A549 (cell line): ENCODE results near the gene TMEM87B. TPM values are rescaled to one million over a fixed set of nuclear protein-coding genes. Genes with fewer than 3 reads are reported as not detected.

Experiments used
- ATAC-seq, 2 experiments: fragments of 200-7000 bp in 1 of 2; fragments of >200 bp in 1 of 2; cut with Nextera tagmentation in 1 of 2; cut with Tn5 transposase in 1 of 2; 3 replicates each; pipeline versions ENCODE4 v1.8.0 to v1.9.1; 2018 to 2020; ENCODE audit warnings: mild to moderate bottlenecking in 1 of 2, moderate library complexity in 1 of 2
- CTCF ChIA-PET: fragments of 300-600 bp; sonication (Branson Sonifier 250); formaldehyde crosslinking; extraction: SDS; loops from one replicate; lab custom pipeline; 2021; ENCODE audit warnings: antibody characterized with exemption, inconsistent platforms; lab: Yijun Ruan, JAX
- POLR2A ChIA-PET: fragments of 350-600 bp; formaldehyde crosslinking; extraction: SDS; loops from one replicate; lab custom pipeline; 2021; ENCODE audit warnings: antibody characterized with exemption, inconsistent platforms; lab: Yijun Ruan, JAX
- DNase-seq, 2 experiments: peaks; one replicate each; pipeline versions ENCODE4 v3.0.0 to v3.0.0-alpha.2; 2011 to 2016; ENCODE audit warnings: low read depth in 1 of 2, low spot score in 1 of 2
- FAIRE-seq: peaks from 2 replicates; lab custom pipeline; 2011; peaks lifted over from hg19 to GRCh38; lab: Jason Lieb, UNC
- H3K27ac ChIP-seq, 2 experiments: fragments of >200 bp; sonication (Bioruptor Twin); formaldehyde crosslinking; 3 replicates each; pipeline ENCODE4 v1.5.1; 2016 to 2017
- H3K4me1 ChIP-seq: fragments of >200 bp; sonication (Bioruptor Twin); formaldehyde crosslinking; 3 replicates; pipeline ENCODE4 v1.6.1; 2016
- H3K4me2 ChIP-seq: fragments of >200 bp; sonication (Bioruptor Twin); formaldehyde crosslinking; 3 replicates; pipeline ENCODE4 v1.6.1; 2016
- H3K4me3 ChIP-seq: fragments of >200 bp; sonication (Bioruptor Twin); formaldehyde crosslinking; 3 replicates; pipeline ENCODE4 v1.5.1; 2016
- H3K9me3 ChIP-seq: fragments of >200 bp; sonication (Bioruptor Twin); formaldehyde crosslinking; 3 replicates; pipeline ENCODE4 v1.6.1; 2016
- BHLHE40 ChIP-seq: IDR thresholded peaks from 2 replicates; pipeline ENCODE4 v1.6.1; 2012; ENCODE audit warnings: low read depth, low read length, inconsistent platforms
- CBX2 ChIP-seq: fragments of 200-600 bp; sonication (generic); IDR thresholded peaks from 2 replicates; pipeline ENCODE4 v1.6.1; 2016; ENCODE audit warnings: low read depth, mild to moderate bottlenecking, borderline replicate concordance
- CTCF ChIP-seq: fragments of >200 bp; sonication (Bioruptor Twin); formaldehyde crosslinking; IDR thresholded peaks from 3 replicates; pipeline ENCODE4 v1.5.1; 2016
- FOSL2 ChIP-seq, 2 experiments: fragments of 450-650 bp in 1 of 2; fragments of >200 bp in 1 of 2; sonication (Bioruptor Twin) in 1 of 2; formaldehyde crosslinking; IDR thresholded peaks; 2 replicates each; pipeline versions ENCODE4 v1.5.0 to v1.6.1; 2016 to 2020; ENCODE audit warnings: mild to moderate bottlenecking in 1 of 2, moderate library complexity in 1 of 2
- JUN ChIP-seq, 2 experiments: fragments of >200 bp; sonication (Bioruptor Twin); formaldehyde crosslinking; IDR thresholded peaks; 2 replicates in 1 of 2; 3 replicates in 1 of 2; pipeline ENCODE4 v1.6.1; 2016 to 2017
- JUNB ChIP-seq: fragments of >200 bp; sonication (Bioruptor Twin); formaldehyde crosslinking; IDR thresholded peaks from 2 replicates; pipeline ENCODE4 v1.6.1; 2016
- MAX ChIP-seq: IDR thresholded peaks from 2 replicates; pipeline ENCODE4 v1.6.1; 2012
- MAZ ChIP-seq: fragments of 150-350 bp; IDR thresholded peaks from 2 replicates; pipeline ENCODE4 v1.6.1; 2014; ENCODE audit warnings: antibody characterized with exemption, low read depth, low read length, borderline replicate concordance
- NR3C1 ChIP-seq: fragments of >200 bp; sonication (Bioruptor Twin); formaldehyde crosslinking; IDR thresholded peaks from 3 replicates; pipeline ENCODE4 v1.6.1; 2017
- PBX3 ChIP-seq: IDR thresholded peaks from 2 replicates; pipeline ENCODE4 v1.6.1; 2012
- PHF8 ChIP-seq: fragments of 200-600 bp; sonication (generic); IDR thresholded peaks from 2 replicates; pipeline ENCODE4 v1.6.1; 2016; ENCODE audit warnings: low read depth, mild to moderate bottlenecking, antibody characterized with exemption, moderate library complexity, borderline replicate concordance
- POLR2A ChIP-seq: IDR thresholded peaks from 2 replicates; pipeline ENCODE4 v1.6.1; 2012; ENCODE audit warnings: mild to moderate bottlenecking, low read length
- RCOR1 ChIP-seq: fragments of 150-350 bp; IDR thresholded peaks from 2 replicates; pipeline ENCODE4 v1.6.1; 2014; ENCODE audit warnings: antibody characterized with exemption, low read length, low read depth
- USF2 ChIP-seq: fragments of 450-650 bp; IDR thresholded peaks from 2 replicates; pipeline ENCODE4 v1.6.1; 2014; ENCODE audit warnings: antibody characterized with exemption
- WGBS: methylation state at CpG from one replicate; pipeline ENCODE4 v1.1.6; 2017; ENCODE audit errors: missing lambda C conversion rate; 5-methylcytosine and 5-hydroxymethylcytosine counted together
- polyA plus RNA-seq, 4 experiments: library from polyadenylated mRNA; depleted of rRNA in 3 of 4; stranded (reverse); fragments of >200 nt; fragmentation: RNase III in 1 of 4; extraction: RNeasy Plus Mini Kit Qiagen cat#74134 plus additional on column Dnase treatment in 1 of 4; gene quantifications; 2 replicates in 3 of 4; 3 replicates in 1 of 4; pipeline ENCODE4 v1.2.3, GENCODE V29; 2011 to 2017
- TF ChIP-seq, protein P1 (sequence below): fragments of 150-350 bp; IDR thresholded peaks from 2 replicates; pipeline ENCODE4 v1.6.1; 2014; ENCODE audit warnings: low read depth, mild to moderate bottlenecking, low read length
- TF ChIP-seq, protein P2 (sequence below): fragments of >200 bp; sonication (Bioruptor Twin); formaldehyde crosslinking; IDR thresholded peaks from 3 replicates; pipeline ENCODE4 v1.6.1; 2016
- TF ChIP-seq, protein P3 (sequence below): IDR thresholded peaks from 2 replicates; pipeline ENCODE4 v1.6.1; 2012; ENCODE audit warnings: low read depth, borderline replicate concordance

TMEM87B gene
- polyA plus RNA-seq, 2 of the 4 experiments (the other 2 are of a cell fraction), result 12.3 to 27.0 TPM

GRCh38 chr2:112053917-112054846 is 887 bp upstream of the TMEM87B start:
- POLR2A ChIA-PET, result interaction anchor here (1.0 to 1.8 kb wide), 7 partner anchors 10 to 201 kb away, joined by 3 to 7 read pairs (median 4); partner anchors contain the start of genes MERTK and ZC3H8
- Histone ChIP-seq H3K27ac (peak overlapping the region; percentile 76 to 88; a peak in 5 of 6 replicates), H3K4me1 (peaks cover 16% of the 10 kb centered on the region), H3K4me2 (peak overlapping the region; percentile 87), H3K4me3 (peak overlapping the region; percentile 61), H3K9me3 (no peaks in the 10 kb centered on the region)
- WGBS, result 5% methylated on average over 23 of the region's 62 CpGs
- peak; percentile 31; the same call in 1 of the 2 replicates for TF ChIP-seq PHF8
- TF ChIP-seq MAX, result no peak
- TF ChIP-seq MAZ, result no peak
- no peak for TF ChIP-seq BHLHE40
- no peak for TF ChIP-seq USF2
- TF ChIP-seq CTCF, result no peak
- 0 out of 2 replicates have a peak, but pooled peaks have one; percentile 13 for TF ChIP-seq POLR2A
- TF ChIP-seq CBX2, result no peak
- TF ChIP-seq PBX3, result no peak
- TF ChIP-seq NR3C1, result no peak
- TF ChIP-seq, protein P1, sequence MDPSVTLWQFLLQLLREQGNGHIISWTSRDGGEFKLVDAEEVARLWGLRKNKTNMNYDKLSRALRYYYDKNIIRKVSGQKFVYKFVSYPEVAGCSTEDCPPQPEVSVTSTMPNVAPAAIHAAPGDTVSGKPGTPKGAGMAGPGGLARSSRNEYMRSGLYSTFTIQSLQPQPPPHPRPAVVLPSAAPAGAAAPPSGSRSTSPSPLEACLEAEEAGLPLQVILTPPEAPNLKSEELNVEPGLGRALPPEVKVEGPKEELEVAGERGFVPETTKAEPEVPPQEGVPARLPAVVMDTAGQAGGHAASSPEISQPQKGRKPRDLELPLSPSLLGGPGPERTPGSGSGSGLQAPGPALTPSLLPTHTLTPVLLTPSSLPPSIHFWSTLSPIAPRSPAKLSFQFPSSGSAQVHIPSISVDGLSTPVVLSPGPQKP, result no peak
- CTCF ChIA-PET, result interaction anchor here (0.6 to 13.6 kb wide), 3 partner anchors 50 to 201 kb away, joined by 3 to 336 read pairs (median 3); partner anchors contain the start of genes MERTK and ZC3H8
- ATAC-seq, result peak; percentile 76 to 77
- DNase-seq, result peak; percentile 74 to 96
- FAIRE-seq, result no peak

DNA sequence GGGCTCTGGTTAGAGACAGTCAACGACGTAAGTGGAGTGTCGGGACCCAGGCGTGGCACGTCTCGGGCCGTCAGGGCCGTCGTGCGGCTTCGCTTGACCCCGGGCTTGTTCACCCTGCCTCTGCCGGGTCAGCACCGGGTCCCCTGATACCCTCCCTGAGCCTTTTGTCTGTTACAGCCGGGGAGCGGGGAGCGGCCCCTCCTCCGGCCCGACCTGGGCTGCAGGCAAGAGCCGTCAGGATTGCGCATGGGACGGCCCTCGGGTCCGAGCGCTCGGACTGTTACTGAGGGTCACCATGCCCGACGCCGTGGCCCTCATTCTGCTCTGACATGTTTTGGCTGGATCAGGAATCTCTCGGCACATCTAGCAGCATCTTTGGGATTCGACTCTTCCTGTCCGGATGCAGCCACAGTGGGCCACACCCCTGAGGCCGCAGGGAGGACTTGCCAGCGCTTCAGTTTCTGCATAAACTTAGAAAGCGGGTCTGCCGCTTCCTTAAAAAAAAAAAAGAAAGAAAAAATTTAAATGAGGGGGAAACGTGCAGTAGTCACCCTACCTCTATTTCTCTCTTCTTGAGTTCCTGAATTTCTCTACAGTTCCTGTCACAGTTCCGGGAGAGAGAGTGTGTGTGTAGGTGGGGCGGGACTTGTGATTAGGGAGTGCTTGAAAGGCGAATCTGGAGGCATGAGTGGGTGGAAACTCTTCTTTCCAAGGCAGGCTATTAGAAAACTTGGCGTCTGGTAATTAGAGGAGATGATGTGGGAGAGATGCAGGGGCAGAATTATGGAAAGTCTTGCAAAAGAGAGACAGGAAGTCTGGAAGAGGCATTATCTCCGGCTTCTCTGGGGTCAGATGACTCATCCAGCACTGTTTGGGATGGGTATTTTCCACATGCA is 909 bp downstream of the TMEM87B start:
- under 1% methylated on average over 22 of the region's 42 CpGs for WGBS
- no peaks in the 10 kb centered on the region for H3K9me3 ChIP-seq
- 0 out of 2 replicates have a peak, but pooled peaks have one; percentile 26 for TF ChIP-seq JUNB
- no peak for TF ChIP-seq RCOR1
- TF ChIP-seq, protein P2, sequence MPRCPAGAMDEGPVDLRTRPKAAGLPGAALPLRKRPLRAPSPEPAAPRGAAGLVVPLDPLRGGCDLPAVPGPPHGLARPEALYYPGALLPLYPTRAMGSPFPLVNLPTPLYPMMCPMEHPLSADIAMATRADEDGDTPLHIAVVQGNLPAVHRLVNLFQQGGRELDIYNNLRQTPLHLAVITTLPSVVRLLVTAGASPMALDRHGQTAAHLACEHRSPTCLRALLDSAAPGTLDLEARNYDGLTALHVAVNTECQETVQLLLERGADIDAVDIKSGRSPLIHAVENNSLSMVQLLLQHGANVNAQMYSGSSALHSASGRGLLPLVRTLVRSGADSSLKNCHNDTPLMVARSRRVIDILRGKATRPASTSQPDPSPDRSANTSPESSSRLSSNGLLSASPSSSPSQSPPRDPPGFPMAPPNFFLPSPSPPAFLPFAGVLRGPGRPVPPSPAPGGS, result no peak
- TF ChIP-seq FOSL2 (IDR thresholded peaks at IDR 0.05), result peak; percentile 33; the same call in 1 of the 2 replicates
- TF ChIP-seq FOSL2 (CRISPR knock-in tag; IDR thresholded peaks at IDR 0.05), result peak; percentile 86
- TF ChIP-seq JUN (IDR thresholded peaks at IDR 0.05), result 0 out of 5 replicates have a peak, but pooled peaks of 1 of the 2 experiments have one; percentile 13
- TF ChIP-seq, protein P3, sequence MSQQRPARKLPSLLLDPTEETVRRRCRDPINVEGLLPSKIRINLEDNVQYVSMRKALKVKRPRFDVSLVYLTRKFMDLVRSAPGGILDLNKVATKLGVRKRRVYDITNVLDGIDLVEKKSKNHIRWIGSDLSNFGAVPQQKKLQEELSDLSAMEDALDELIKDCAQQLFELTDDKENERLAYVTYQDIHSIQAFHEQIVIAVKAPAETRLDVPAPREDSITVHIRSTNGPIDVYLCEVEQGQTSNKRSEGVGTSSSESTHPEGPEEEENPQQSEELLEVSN, result 0 out of 2 replicates have a peak, but pooled peaks have one; percentile 36
- no peak for TF ChIP-seq CBX2
- TF ChIP-seq NR3C1, result no peak
- TF ChIP-seq, all 56 proteins: peak for 4
- CTCF ChIA-PET, result interaction anchor here (13.6 kb wide), 1 partner anchor 162 kb away, joined by 336 read pairs; the partner anchor contains the start of gene MERTK
- DNase-seq (peak; percentile 54 to 72), FAIRE-seq (no peak), ATAC-seq (peak; percentile 40 to 53; a peak in 5 of 6 replicates)
- H3K4me2 ChIP-seq, result peak overlapping the region; percentile 79
- peak overlapping the region; percentile 75 to 90 for H3K27ac ChIP-seq
- POLR2A ChIA-PET, result interaction anchor here (1.7 to 1.8 kb wide), 4 partner anchors 20 to 199 kb away, joined by 4 to 7 read pairs (median 6); partner anchors contain the start of gene ZC3H8
- peak overlapping the region; percentile 73 for H3K4me3 ChIP-seq
- peaks cover 16% of the 10 kb centered on the region for H3K4me1 ChIP-seq
